NCI-H1048 (cell line): Measurements from ENCODE around the gene GJD3.
A peak's percentile ranks its signal among the peaks of the same experiment; 100 is the strongest.

Experiments
- DNase-seq: peaks from one replicate; lab custom pipeline; 2025; lab: John Stamatoyannopoulos, UW

GJD3 gene

GRCh38 chr17:40322358-40323315, 41.9 kb downstream of the GJD3 start:
- no peak for DNase-seq

- DNase-seq, result no peak
These were observed 42.6 kb downstream of the GJD3 start for GRCh38 chr17:40321961-40322357.

DNA sequence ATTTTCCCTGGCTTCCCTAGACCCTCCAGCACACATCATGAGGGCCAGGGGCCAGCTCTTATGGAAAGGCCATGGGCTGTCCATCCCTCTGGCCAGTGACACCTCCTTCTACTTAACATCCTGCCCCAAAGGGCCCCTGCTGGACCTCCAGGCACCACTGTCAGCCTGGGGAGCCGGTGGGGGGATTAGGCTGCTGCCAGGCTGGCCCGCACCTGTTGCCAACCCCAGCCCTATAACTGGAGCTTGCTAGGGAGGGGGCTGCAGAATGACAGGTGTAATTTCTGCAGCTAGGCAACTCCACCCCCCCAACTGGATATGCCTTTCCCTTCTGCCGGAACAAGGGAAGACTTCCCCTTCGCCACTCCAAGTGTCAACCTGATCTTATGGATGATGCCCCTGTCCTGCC, 43.0 kb downstream of the GJD3 start:
- DNase-seq, result no peak

GRCh38 chr17:40320756-40321523, 43.6 kb downstream of the GJD3 start:
- DNase-seq, result no peak

DNA sequence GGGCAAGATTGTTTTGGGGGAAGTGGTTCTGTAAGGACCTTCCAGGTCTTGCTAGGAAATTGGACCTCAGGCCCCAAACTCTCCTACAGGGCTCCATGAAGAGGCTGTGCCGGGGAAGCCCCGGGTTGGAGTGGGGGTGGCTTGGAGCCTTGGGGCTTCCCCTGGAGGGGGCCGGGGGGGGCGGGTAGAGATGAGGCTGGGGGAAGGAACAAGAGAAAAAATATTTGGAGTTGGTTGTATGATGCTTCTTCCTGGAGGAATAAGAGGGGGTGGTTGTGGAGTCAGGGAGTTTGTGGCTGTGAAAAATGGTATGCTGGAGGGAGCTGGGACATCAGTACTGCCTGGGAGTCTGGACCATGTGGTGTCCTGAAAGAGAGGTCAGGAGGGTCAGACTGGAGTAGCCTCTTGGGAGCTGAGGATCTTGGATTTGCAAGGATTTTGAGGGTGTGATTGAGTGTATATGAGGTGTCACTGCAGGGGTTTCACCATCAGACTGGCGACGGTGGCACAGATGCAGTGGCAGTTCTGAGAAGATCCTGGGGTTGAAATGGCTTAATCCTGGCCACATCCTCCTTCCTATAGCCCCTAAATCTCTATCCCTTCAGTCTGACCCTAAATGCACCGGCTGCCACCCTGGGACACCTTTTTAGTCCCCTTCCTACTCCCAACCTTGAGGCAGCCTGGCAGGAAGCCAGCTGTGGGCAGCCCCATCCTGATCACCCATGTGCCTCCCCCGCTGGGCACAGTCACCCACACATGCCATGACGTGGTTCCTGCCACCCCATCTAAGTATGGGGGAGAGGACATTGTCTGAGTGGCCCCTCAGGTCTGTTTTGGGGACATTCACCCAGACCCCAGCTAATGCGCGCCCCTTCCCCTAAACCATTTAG, 44.6 kb downstream of the GJD3 start:
- DNase-seq, result no peak

DNA sequence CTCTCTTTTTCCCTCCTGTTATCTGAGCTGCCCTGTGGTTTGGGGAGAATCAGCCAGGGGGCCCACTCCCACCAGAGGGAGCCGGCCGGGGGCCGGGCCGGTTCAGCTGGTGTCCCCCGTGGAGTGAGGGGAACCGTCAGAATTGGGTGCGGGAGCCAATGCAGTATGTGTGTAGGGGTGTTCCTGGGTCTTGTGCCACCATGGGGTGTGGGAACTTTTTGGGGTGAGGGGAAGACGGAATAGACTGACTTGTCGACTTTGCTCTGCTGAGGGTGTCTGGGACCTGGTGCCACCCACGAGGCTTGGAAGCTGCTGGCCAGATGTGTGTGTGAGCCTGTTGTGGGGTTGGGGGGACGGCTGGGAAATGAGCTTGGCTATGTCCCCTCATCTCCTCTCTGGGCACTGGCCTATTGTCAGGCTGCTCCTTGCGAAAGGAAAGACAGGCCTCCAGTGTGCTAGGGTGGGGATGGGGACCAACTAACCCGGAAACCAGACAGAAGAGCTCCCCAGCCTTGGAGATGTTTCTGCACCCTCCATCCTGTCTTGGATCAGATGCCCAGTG, 45.6 kb downstream of the GJD3 start:
- no peak for DNase-seq

DNA sequence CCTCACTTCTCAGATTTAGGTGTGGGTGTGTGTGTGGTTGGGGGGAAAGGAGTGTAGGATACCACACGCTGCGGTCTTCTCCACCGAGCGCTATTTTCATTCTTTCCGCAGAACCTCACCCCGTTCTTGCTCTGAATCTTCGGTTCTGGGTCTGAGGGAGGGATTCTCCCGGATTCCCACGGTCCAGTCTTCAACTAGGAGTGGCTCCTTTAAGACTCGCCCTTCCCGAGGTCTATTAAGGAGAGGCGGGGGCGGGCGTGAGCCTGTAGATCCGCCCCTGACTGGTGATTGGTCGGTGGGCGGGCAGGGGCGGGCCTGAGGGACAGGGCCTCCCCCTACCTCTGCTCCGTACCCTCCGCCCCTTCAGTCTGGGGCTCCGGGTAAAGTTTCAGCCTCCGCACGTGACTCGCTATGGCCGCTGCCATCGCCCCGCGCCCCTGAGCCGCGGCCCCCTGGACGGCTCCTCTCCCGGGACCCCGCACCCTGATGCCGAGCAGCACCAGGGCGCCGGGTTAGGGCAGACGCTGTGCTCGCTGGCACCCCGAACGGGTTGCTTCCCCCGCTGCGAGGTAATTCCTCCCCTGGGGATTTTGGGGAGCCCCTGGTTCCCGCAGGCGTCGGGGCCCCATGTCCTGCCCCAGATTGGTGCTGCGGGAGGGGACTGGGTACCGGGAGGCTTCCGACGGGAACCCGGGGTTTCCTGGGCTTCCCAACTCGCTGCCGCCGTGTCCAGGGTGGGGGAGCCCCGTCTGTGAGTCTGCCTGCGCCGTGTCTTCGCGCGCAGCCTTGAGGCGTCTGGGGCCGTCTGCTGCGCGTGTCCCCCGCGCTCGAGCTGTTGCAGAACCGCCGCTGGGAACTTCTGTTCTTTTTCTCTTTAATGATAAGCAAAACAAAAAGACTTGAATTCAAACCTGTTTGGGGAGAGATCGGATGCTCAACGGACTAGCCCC, 46.4 kb downstream of the GJD3 start:
- DNase-seq, result peak; percentile 87

DNA sequence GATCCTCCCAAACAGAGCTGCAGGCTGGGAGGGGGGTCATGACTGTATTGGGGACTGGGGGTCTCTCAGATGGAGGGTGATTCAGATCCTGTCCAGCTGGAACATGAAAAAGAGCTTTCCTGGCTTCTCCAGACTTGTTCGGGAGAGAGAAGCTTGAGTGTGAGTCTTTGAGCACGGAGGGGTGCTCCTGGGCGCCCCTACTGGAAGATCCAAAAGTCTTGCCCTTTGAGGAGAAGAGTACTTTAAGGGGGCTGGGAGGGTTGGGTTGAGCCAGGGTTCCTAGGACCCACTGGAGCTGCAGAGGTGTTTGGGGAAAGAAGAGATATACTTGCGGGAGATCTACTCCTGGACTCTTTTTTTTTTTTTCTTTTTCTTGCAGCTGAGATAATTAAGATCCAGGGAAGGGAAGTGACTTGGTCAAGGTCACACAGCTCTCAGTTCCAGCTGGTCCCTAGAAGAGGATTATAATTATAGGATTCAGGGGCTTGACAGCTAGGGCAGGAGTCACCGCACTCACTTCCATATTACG, 47.1 kb downstream of the GJD3 start:
- no peak for DNase-seq

- DNase-seq, result no peak
These were observed 47.8 kb downstream of the GJD3 start for GRCh38 chr17:40316571-40317344.

DNA sequence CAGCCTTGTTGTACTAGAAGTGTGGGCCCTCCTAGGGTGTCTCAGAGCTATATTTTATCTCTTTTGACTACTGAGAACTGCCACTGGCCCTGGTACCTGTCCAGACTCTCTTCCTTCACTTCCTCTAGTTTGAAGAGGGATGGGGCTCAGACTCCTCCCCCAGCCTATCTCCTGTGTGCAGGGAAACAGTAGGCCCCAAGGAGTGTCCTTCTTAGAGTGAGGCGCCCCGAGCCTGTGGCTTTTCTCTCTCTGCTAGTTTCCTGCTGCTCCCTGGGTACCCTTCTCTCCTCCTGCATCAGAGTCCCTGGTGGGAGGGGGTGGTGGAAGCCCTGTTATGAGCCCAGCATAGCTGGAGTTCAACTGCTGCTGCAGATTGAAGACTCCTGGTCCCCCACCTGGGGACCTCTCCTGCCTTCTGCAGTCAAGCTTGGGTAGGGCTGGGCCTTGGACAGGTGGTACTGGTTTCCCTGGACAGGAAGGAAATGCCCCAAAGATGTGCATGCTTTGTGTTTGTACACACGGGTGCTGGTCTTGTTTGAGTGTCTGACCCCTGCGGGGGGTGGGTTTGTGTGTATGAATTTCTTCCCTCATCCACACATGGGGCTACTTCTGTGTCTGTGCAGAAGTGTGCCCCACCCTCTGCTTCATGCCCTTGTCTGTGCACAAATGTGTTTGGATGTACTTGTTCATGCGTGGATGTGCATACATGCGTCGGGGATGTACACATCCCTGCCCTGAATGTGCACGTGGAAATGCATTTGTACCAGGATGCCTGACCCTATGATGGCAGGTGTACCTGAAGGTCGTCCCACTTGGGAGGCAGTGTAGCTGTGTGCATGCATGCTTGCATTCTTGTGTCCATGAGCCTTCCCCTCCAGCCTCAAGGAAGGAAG, 48.6 kb downstream of the GJD3 start:
- DNase-seq, result no peak

DNA sequence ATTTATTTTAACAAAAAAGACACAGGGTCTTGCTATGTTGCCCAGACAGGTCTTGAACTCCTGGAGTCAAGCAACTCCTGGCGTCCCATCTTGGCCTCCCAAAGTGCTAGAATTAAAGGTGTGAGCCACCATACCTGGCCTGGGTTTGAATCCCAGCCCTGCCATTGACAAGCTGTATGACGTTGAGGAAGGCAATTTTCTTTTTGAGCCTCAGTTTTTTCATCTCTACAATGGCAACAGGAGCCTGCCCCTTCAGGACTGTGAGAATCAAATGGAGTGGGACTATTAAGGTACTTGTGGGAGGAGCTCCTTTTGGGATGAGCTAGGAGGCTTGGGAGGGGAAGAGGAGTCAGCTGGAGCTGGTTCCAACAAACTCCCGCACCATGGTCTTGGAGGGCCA, 49.3 kb downstream of the GJD3 start:
- no peak for DNase-seq

DNA sequence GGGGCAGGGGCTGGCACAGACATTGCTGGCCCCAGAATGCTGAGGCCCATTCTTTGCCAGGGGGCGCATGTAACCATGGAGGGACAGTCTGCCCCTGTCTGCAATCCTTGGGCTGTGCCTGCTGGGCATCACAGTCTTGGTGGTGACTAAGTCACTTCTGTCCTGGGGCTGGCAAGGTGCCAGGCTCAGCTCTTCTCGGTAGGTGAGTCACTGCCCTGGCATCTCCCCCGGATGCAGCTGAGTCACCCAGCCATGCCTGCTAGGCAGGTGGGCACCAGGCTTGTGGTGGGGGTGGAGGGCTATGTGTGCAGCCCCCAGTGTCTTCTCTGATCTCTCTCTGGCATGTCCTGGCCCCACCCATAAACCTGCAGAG, 50.0 kb downstream of the GJD3 start:
- peak; percentile 71 for DNase-seq

DNA sequence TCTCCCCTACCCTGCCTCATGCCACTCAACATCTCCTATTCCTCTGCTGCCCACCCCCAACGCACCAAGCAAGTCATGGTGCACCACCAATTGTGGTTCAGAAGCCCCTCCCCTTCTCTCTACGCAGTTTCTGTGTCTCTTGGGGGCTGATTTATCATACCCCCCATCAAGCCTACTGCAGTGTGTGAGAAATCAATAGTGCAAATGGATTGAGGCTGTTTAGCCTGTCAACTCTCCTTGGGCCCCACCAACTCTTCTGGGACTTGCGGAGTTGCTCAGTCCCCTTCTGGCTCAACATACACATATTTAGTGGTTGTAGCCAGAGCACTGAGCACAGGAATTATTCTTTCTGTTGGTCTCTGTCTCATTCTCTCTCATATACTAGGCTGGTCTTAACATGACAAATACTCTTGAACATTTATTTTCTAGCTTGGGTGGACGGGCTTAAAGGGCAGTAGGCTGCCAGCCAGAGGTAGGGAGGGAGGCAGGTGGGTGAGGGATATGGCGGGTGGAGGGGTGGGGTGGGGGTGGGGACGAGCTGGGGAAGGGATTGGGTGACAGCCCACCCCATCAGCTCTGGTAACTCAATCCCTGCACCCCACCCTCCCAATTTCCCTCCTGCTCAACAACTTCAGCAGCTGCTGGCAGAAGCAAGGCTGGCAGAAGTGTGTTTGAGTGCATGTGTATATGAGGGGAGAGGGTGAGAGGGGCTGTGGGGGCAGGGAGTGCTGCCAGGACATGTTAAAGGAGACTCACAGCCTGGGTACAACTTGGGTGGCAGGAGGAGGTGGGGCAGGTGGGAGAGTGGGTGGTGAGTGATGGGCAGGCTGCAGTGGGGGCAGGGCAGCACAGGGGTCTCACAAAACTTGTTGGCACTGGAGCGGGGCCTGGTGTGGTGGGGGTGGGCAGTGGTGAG, 50.6 kb downstream of the GJD3 start:
- no peak for DNase-seq
